GM19023 (cell line): ENCODE results near the gene TADA2A.

Experiments
- ATAC-seq: cut with Tn5 transposase; IDR thresholded peaks from one replicate; pipeline ENCODE4 v1.9.1; 2021; ENCODE audit warnings: mild to moderate bottlenecking, moderate library complexity; ENCODE audit not compliant: unreplicated experiment

The TADA2A gene

GRCh38 chr17:37521821-37522220 is 115.1 kb downstream of the TADA2A start:
- ATAC-seq, result no peak

GRCh38 chr17:37523715-37524219 is 117.1 kb downstream of the TADA2A start:
- no peak for ATAC-seq

GRCh38 chr17:37527249-37527851 is 120.7 kb downstream of the TADA2A start:
- ATAC-seq, result no peak
